GM18511 (cell line): ENCODE results near the gene CAMSAP2.
A peak's percentile ranks its signal among the peaks of the same experiment; 100 is the strongest.

Experiments
- ATAC-seq: cut with Tn5 transposase; IDR thresholded peaks from one replicate; pipeline ENCODE4 v1.9.1; 2021; ENCODE audit warnings: mild to moderate bottlenecking, moderate library complexity; ENCODE audit not compliant: unreplicated experiment

CAMSAP2 gene

DNA sequence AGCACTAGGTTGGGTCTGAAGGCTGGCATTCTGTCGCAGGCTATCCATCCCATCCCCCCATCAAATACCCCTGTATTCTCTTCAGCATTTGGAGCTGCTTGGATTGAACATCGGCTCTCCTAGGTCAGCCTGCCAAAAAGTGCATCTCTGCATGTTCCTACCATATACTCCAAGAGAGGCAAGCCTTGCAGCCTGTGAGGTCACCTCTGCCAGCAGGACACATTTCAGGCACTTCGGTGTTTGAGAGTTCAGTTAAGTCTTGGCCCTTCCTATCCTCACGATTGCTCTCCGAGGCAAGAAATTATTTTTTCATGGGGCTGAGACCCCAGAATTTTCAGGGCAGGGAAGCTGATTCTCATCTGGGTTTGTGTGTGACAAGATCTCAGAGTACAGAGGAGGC is 136.7 kb downstream of the CAMSAP2 start:
- no peak for ATAC-seq

DNA sequence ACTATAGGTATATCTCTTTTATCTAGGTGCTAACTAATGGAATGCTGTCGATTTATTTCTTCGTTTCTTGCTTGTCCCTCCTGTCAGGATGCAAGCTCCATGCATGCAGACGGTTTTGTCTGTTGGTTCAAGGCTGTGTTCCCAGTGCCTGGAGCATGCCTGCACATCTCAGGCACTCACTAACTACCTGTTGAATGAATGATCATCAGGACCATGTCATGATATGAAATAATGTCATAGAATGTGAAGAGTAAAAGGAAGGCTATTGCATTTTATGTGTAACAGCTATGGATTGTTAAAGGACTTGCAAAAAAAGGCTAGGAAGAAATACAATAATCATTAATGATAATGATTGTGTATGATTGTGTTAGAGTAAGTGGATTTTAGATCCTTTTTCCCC is 138.3 kb downstream of the CAMSAP2 start:
- no peak for ATAC-seq

DNA sequence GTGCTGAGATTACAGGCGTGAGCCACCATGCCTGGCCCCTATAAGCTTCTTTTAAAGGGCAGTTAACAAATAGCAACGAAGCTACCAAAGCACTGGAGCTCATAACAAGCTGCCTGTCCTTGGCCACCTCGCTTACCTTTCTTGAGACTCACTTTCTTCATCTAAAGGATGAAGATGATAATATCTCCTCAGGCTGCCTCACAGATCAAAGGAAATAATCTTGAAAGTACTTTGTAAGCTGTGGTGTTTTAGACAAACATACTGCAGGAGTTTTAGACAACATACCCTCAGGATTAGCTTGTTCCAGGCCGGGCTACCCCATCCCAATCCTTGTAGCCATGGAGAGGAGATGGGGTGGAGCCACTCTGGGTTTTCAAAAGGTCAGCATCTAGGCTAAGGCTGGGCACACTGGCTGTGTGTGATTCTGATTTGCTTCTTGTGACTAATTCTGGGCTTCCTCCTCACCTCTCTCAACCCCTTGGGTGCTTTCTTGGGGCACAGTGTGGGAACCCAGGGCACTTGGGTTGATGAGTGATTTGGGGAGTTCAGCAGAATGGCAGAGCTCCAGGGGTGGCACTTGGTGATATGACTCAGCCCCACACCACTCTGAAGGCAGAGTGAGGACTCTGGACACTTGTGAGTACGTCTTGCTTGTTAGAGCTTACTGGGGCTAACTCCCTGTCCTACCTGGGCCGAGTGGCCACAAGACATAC is 139.3 kb downstream of the CAMSAP2 start:
- peak; percentile 76 for ATAC-seq

DNA sequence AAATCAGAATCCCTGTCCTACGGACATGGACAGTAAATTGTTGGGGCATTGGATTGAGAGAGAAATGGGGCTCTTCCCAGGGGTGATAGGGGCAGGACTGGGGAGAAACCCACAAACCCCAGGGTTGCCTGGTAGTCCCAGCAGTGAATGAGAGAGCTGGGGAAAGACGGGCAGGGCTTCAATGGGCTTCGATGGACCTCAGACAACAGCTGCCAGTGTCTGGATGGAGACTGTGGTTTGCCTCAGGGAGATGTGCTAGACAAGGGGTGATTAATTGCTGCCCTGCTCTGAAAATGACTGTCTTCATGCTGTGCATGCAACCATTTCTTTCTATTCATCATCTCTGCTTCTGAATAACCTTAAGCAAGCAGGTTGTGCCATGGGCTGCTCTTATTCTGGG is 141.5 kb downstream of the CAMSAP2 start:
- ATAC-seq = peak; percentile 66

DNA sequence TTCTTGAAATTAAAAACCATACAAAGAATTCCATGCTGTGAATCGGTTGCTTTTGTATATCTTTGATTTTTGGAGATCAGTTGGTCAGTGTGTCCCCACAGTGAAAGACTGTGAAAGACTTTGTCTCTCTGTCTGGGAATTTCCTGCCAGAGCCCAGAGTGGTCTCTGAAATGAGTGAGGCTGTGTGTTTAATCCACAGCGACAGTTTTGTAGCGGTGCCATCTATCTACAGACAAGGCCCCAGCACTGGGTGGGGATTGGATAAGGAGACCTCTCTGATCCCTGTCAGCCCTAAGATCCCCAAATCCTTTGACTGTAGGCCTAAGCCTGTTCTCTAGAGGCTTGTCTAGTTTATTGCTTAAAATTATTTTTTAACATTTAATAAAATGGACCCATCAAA is 144.4 kb downstream of the CAMSAP2 start:
- ATAC-seq = no peak

DNA sequence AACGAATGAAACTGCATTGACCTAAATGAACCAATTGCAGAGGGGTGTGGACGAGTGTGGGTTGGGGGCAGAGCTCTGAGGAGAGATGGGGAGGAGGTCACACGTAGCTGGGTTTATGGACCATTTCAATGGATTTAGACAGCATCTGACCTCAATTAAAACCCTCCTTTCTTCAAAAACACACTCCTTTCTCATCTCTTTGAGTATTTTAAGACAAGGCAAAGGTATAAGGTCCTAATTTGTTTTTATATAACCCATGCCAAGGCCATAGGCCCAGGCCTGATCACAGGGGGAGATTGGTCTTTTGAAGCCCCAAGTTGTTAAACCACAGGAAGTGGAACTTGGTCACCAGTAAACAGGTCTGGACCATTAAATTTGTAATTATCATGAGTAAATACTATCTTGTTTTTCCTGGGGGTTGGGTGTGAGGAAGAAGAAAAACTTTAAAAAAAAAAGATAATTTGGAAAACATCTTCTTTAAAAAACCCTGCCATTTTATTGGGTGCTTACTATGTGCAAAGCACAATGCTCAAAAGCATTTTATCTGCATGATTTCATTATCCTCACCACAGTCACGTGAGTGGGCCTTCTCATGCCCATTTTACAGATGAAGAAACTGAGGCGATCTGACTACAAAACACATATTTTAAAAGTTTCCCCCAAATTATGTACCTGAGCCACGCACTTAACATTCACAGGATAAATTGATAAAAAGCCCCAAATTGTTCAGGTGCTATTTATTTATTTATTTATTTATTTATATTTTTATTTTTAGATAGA is 147.1 kb downstream of the CAMSAP2 start:
- no peak for ATAC-seq

DNA sequence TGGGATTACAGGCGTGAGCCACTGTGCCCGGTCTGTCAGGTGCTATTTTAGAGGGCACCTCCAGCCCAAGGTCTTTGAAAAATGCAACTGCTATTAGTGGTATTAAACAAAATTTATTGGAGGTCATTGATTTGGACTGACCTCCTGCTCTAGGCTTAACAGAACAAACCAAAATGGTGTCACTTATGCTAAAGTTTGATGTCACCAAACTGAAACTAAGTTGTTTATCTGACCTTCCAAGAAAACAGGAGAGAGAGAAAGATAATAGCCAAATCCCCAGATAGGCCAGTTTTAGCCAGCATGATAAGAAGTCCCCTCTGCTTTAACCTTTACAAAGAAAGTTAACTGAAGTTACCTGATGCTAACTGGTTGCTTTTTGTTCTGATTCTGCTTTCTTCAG is 147.9 kb downstream of the CAMSAP2 start:
- no peak for ATAC-seq

DNA sequence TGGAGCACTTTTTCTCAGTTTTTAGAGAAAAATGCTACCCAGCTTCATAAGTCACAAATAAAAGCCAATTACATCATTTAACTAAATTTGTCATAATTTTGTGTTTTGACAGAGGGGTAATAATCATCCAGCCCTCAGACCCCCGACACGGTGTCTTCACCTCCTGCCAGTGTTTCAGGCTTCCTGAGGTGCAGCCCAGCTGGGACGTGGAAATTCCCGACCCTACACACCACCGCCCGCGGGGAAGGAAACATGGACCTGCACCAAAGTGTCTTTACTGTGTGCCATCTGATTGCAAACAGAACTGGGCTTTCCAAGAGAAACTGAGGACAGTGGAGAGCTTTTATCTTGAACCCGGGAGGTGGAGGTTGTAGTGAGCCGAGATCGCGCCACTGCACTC is 148.3 kb downstream of the CAMSAP2 start:
- no peak for ATAC-seq

DNA sequence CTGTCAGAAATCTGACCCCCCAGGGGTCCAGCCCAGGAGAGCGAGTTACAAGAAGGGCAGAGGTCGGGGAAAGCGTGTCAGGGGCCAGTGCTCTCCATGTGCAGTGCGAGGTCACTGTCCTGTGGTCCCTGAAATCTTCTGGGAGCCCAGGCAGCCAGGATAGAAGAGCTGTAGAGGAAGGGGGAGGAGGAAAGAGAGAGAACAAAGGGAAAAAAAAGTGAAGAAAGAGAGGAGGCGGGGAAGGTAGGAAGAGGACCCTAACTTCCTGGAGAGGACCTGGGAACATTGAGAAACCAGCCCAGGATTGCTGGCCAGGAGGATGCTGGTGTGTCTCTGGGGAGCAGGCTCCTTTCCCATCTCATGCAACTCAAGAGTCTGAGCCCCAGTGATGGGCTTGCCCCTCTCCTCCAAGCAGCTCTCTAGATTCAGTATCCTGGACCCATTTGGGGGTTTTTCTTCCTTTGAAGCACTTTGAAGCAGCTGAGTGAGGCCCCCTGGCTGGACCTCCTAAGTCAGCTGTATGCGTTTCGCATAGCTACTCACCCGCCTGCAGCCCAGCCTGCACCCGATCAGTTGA is 149.2 kb downstream of the CAMSAP2 start:
- ATAC-seq = no peak

DNA sequence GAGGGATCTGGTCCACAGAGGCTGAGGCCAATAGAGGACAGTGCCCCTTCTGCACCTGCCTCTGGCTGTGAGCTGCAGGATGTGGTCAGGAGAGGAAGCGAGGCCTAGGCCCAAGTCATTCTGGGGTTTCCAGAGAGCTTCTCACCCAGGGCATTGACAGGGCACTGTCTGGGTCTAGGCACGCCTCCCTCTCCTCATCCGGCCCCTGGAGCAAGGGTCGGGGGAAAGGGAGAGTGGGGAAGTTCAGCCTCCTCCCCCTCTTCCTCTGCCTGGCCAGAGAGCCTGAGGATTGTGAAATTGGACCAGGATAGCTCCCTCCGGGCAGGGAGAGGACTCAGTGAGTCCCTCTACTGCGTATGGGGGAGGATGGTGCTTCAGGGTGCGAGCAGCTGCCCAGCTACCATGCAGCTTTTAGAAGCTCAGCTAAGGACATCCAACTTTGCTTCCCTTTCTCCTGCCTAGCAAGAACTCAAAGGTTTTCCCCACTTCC is 149.7 kb downstream of the CAMSAP2 start:
- ATAC-seq = peak; percentile 91

DNA sequence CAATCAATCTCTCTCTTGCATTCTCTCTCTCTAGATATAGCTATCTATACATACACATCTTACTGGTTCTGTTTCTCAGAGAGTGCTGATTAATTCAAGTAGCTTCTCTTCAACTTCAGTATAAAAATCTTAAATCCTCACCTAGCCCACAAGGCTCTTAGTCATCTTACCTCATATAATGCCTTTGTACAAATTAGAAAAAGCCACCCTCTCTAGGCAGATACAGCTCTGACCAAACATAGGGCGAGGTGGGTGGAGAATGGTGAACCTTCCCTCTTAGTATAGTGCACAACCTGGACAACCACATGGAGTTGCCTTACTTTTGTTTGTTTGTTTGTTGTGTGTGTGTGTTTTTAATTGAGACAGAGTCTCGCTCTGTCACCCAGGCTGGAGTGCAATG is 150.9 kb downstream of the CAMSAP2 start:
- no peak for ATAC-seq

DNA sequence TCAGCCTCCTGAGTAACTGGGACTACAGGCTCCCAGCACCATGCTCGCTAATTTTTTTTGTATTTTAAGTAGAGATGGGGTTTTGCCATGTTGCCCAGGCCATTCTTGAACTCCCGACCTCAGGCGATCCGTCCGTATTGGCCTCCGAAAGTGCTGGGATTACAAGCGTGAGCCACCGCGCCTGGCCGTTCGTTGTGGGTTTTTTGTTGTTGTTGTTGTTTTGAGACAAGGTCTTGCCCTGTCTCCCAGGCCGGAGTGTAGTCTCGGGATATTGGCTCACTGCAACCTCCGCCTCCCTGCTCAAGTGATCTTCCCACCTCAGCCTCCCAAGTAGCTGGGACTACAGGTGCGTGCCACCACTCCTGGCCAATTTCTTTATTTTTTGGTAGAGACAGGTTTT is 151.3 kb downstream of the CAMSAP2 start:
- ATAC-seq = no peak

DNA sequence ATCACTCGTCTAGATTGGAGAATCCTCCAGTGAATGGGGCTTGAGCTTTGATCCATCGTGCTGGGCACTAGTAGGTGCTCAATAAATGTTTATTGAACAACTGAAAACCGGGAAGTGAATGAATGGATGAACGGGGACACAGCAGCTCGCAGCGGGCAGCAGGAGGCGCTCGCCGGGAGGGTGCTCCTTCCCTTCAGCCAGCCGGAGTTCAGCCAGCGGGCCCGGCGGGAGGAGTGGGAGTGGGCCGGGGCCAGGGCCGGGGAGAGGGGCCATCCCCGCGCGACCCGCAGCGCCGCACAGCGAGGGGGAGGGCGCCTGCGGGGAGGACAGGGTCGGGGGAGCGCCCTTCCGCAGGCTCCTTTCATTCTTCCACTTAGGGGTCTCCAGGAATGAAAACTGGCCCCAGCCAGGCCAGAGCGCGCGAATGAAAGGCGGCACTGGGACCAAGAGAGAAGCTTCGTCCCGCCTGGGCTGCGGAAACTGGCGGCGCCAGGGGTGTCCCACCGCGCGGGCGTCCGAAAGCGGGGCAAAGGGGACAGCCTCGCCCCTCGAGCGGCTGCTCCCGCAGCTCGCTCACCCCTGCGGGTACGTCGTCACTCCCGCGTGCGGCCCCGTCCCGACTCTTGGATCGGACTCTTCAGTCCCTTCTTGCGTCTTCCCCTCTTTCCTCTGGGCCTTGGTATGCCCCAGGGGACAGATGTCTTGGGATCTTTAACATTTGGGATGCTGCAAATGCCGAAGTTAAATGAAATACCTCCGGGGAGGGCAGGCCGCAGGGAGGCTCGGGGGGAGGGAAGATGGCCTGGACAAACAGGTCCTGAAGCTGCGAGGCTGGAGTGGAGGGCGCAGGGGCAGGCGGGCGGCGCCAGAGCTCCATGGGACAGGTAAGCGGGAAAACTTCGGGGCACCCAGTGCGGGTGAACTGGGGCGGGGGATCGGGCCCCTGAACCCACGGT is 152.4 kb downstream of the CAMSAP2 start:
- ATAC-seq = no peak

DNA sequence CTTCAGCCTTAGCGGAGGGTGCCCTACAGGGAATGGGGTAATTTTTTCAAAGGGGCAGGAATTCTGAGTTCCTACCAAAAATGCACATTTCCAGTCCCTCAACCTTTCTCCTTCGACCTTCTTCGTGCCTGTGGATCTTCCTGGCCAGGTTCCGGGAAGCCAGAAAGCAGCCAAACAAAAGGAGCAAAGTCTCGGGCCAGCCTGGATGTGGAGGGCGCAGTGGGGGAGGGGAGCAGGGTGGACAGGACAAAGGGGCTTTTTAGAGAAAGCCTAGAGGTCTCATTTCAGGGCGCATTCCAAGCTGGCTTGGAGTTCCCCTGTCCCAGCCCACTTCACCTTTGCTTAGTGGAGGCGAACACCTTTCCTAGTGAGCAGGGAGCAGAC is 153.1 kb downstream of the CAMSAP2 start:
- ATAC-seq = no peak

DNA sequence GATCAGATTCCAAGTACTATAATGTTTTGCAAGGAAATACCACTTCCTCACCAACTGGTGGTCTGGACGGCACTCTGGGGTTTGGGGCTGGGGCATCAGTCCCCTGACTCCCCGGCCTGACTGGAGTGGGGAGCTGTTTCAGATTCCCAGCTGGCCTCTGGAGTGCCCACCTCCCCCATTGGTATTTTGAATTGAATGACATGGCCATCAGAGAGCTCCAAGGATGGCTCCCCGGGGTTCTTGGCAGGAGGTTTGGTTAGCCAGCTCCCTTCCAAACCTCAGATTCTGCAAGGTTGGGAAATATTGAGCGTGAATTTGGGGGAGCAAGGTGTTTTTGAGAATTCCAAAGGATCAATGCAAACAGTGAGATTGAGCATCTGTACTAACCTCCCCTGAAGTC is 153.9 kb downstream of the CAMSAP2 start:
- no peak for ATAC-seq

DNA sequence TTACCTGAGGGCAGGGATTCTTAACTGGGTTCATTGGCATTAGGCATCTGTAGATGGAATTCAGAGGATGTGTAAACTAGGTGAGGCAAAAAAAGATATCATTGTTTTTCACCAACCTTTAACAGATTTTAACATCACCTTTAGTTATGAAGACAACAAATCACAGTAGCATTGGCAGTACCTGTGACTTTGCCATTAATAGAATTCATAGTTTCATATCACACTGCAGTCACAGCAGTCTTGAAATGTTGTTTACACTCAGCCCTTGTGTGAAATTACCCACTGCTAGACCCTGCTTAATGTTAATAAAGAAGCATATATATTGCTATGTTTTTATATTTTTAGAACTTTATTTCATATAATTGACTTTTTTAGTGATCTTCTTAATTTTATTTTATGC is 154.3 kb downstream of the CAMSAP2 start:
- no peak for ATAC-seq

DNA sequence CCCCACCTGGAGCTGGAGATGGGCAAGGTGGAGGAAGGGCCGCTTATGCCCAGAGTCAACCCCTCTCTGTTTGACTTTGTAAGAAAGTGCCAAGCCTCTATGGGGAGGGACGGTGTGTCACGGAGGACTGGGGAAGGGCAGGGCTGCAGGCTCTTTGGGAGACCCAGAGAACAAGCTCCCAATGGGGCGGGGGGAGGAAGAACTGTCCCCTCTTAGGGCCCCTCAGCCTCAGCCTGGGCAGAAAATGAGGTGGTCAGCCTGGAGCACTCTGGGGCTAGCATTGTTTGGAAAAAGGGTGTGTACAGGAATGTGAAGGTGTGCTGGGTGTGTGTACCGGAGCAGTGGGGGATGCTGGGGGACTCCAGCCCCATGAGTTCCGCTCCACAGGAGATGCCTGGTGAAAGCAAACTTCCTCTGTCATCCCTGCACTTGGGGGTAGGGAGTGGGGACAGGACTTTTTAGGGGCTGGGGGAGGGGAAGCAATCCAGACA is 154.8 kb downstream of the CAMSAP2 start:
- no peak for ATAC-seq

DNA sequence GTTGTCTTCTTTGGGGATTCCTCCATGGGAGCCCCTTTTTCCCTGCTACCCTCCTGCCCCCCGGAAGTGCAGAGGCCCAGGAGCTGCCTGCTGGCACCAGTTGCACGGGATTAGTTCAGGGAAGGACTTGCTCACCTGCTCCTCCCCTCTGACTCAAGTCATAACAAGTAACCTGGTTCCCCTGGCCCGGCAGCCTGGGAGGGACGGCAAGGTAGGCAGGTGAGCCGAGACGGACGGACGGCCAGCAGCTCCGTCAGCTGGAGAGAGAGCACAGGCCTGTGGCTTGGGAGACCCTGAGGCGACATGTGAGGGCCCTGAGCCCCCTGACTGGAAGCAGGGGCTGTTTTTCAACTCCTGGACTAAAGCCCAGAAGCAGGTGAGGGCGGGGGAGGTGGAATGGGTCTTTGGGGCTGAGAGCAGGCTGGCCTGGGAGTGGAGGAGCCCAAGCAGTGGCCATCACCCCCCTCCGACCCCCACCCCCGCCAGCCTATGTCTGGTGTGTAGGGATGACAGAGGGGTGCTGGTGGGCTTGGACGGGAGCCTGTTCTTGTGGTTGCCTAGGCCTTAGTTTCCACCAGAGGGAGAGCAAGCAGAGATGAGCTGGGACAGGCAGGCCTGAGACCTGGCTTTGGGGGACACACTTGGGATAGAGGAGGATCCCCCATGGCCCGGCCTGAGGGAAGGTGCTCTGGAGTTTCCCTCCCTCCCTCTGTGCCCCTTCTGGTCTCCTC is 156.2 kb downstream of the CAMSAP2 start, which contains the start of gene INAVA:
INAVA (plus strand) TSS at position 189 of the 731 bp plus-strand sequence. CDS start 3,501 bp downstream, outside the sequence.
- no peak for ATAC-seq

DNA sequence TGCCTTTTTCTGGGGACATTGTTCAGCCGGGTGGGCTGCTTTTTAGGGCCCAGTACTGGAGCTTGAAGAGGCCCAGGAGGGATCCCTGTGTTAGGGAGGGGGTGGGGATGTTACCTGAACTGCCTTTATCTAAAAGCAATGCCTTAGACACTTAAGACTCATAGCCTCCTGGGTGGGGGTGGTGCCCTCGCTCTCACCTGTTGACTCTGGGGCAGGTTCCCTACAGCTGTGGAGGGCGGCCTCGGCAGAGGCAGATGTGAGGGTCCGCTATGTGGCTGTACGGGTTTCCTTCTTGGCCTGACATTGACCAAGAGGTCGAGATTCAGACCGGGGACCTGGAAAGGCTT is 156.7 kb downstream of the CAMSAP2 start:
- no peak for ATAC-seq
